Ureter (tissue), 1 donor: Measurements from ENCODE around the gene GPRIN1. TPM values are rescaled to one million over a fixed set of nuclear protein-coding genes. Genes with fewer than 3 reads are reported as not detected.

Experiments used
- DNase-seq: peaks from one replicate; pipeline ENCODE4 v3.0.0-alpha.2; 2020; ENCODE audit warnings: low spot score
- total RNA-seq: library from RNA; stranded (reverse); gene quantifications from one replicate; pipeline ENCODE4 v1.2.4, GENCODE V29; 2023
- donor health status: DM: yes; HTN: yes; CAD: no.

Gene GPRIN1
- total RNA-seq, 1 donor from 2014 or later: 0.13 TPM

GRCh38 chr5:176643491-176644219, 33.7 kb upstream of the GPRIN1 start:
- no peak for DNase-seq

DNA sequence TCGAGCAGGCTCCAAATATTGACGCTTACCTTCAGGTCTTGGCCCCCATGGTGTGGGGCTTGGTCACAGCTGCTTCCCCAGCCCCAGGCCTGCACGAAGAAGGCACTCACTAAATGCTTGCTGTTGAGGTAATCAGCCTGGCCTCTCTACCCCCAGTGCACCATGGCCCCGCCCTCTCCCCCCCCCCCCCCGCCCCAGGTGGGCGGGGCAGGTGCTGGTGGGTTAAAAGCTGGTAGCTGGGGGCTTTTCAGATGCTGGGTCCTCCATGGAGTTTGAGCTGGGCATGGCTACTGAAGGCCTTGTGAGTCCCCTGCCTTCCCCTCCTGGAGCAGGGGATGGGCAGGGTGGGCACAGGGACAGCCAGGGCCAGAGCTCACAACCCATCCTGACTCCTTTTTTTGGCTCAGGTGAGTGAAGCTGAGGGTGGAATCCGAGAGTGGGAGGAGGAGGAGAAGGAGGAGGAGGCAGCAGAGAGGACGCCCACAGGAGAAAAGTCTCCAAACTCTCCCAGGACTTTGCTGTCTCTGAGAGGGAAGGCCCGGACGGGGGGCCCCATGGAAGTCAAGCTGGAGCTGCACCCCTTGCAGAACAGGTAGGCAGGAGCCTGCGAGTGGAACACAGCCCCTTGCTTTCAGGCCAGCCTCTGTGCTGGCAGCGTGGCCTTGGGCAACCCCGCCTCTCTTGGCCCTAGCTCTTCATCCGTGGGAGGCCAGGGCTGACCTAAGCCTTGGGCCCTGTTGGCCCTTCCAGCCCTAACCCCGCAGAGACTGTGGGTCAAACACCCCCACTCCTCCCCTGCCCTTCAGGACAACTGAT, 32.9 kb upstream of the GPRIN1 start:
- DNase-seq: no peak

DNA sequence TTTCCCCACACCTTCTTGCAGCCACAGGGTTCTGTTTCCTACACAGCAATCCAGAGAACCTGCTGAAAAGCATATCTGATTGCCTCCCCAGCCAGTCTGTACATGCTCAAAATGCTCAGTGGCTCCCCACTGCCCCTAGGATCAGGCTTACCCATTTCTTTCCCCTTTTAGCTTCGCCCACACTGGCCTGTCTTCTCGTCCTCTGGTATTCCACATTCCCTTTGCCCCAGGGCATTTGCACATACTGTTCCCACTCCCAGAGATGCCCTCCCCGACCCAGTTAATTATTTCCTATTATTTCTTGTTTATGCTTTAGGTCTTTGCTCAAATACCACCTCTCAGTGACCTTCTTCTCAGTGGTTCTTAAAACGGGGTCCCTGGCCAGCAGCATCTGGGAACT, 30.7 kb upstream of the GPRIN1 start:
- DNase-seq: no peak

DNA sequence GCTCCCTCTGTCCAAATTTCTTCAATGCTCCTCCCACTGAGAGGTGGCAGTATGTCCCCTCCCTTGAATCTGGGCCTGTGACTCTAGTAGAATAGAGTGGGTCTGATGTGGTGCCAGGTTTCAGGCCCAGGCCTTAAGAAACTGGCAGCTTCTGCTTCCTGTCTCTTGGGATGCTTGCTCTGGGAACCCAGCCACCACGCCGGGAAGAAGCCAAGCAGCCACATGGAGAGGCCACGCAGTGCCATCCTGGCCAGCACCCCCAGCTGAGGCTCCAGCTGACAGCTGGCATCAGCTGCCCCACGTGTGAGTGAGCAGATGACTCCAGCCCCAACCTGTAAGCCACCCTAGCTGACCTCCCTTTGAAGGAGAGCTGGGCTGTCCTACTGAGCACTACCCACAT, 30.0 kb upstream of the GPRIN1 start:
- no peak for DNase-seq

DNA sequence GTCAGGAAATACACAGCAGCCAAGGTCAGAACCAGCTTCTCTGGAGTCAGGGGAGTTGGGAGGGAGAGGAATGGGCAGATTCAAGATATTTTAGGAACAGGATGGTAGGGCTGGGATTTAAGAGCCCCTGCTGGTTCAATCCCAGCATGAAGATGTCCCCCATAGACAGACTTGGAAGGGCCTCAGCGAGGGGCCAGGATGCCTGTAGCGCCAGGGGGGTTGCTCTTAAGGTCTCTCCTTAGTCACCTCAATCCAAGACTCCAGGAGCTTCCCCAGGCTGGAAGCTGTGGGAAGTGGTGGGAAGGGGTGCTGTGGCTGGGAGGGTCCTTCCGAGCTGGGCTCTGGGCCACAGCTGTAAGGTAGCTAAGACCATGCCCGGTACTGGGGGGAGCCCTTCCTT, 29.3 kb upstream of the GPRIN1 start:
- DNase-seq: no peak

DNA sequence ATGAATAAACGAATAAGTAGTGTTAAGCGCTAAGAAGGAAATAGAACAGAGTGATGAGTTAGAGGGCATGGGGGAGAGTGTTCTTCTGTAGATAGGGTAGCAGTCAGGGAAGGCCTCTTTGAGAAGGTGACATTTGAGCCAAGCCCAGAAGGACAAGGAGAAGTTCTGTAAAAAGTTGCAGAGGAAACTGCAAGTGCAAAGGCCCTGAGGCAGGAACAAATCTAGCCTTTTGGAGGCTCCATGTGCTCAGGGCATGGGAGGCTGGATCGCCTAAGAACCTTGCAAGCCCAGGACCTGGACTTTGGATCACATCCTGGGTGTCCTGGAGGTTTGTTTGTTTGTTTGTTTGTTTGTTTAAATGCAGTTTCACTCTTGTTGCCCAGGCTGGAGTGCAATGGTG, 28.5 kb upstream of the GPRIN1 start:
- no peak for DNase-seq

DNA sequence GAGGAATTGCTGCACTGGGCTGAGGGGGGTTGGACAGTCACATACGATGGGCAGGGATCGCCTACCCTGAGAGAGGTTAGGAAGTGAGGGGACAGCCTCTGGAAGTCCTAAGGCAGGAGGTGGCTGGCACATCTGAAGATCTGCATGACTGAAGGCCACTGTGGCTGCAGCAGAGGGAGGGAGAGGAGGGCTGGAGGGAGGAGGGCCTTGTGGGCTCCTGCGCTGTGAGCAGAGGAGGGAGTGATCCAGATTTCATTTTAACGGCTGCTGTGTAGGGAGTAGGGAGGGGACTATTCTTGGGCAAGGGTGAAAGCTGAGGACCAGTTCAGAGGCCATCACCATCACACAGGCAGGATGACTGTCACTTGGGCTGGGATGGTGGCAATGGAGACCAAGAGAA, 27.6 kb upstream of the GPRIN1 start:
- DNase-seq: no peak

- DNase-seq: no peak
These were observed 26.5 kb upstream of the GPRIN1 start for GRCh38 chr5:176636426-176636825.

DNA sequence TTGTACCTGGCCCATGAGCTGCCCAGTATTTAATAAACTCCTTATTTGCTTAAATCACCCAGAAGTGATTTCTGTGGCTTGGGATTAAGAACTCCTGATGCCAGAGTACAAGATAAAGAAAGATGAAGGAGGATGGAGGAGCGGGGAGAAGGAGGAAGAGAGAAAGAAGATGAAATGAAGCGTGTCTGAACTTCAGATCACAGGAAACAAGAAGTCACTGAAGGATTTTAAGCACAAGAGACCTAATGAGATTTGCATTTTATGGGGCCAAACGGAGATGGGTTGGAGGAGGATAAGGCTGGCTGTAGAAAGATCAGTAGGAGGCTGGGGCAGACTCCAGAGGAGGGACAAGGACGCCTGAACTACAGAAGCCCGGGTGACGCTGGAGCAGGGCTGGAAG, 23.6 kb upstream of the GPRIN1 start:
- no peak for DNase-seq

DNA sequence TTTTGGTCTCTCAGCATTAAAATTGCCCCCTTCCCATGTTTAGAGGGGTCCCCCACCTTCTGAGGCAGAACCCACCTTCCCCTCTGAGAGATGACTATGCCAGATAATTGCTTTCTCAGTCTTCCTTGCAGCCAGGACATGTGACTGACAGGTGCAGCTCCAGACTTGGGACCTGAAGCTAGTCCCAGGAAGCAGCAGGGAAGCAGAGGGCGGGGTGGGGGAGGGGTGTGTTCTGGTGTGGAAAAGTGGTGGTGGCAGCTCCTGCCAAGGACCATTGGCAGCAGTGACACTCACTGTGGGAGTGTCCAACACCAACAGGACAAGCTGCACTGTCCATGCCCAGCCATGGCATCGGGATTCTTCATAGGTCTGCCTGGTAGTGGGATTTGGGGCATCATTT, 22.8 kb upstream of the GPRIN1 start:
- no peak for DNase-seq

DNA sequence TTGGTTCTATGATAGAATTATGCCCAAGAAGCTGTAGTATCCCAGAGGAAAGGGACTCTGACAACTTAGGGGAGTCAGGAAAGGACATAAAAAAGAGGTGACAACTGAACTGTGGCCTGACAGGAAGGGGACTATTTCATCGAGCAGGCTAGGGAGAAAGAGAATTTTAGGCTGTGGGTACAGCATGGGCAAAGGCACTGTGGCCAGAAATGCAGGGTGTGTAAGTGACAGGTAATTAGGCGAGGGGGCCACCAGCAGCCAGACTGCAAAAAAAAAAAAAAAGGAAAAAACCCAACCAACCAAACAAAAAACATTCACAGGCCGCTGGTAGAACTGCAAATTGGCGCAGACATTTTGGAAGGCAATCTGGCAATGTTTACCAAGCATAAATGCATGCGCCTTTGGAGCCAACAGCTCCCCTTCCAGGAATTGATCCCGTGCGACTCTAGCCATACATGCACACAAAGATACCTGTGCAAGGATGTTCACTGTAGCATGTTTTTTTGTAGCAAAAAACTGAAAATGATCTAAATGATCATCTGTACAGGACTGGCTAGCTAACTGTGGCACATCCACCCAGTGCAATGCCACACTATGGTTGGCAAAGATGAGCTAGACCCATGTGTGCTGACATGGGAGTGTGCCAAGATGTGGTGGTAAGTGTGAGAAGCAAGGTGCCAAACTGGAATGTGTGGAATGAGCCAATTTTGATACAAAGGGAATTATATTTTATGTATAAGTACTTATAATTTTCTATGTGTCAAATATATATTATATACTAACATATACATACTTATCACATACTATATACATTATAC, 21.6 kb upstream of the GPRIN1 start:
- no peak for DNase-seq

DNA sequence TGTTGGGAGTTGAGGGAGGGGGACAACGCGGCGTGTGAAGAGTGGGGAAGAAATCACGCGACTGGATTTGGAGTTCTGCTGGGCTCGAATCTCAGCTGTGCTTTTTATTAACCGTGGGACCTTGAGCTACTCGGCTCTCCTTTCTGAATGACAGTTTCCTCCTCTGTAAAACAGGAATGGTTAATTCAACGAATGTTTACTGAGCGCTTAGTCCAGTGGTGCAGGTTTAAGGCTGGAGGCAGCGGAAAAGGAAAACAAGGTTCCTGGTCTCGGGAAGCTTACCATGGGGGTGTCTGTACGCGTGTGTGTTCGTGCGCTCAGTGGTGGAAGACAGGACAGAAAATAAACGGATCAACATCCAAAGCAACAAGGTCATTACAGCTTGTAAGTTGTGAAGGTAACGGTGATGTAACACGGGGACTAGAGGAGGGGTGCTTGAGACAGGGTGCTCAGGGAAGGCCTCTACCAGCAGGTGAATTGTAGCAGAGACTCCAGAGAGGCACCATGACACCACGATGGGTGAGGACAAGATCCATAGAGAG, 20.8 kb upstream of the GPRIN1 start:
- DNase-seq: no peak

- no peak for DNase-seq
These were observed 20.1 kb upstream of the GPRIN1 start, which contains the start of the genes EIF4E1B and SNCB for GRCh38 chr5:176629853-176630680. Gene EIF4E1B, plus strand, starts transcription at chr5:176630675. Its CDS starts 12,113 bp downstream, at chr5:176642788. Gene SNCB, minus strand, starts transcription at chr5:176630534. Its CDS starts 880 bp downstream, at chr5:176629654.

DNA sequence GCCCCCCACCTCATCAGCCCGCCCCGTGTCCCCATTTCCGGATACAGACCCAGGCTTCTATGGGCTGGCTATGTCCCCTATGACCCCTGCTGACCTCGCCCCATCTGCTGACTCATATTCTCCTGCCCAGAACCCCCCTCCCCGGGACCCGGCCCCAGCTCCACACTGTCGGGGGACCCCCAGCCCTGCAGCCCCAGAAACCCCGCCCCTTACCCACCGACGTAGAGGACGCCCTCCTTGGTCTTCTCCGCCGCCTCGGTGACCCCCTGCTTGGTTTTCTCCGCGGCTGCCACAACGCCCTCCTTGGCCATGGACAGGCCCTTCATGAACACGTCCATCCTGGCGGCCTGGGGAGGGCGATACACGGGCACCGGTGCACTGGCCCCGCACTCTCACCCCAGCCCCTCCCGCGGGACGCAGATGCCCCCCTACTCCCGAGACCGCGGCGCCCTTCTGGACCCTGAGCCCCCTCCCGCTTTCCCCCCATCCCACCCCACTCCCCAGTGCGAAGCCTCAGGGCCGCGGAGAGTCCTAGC, 19.4 kb upstream of the GPRIN1 start:
- no peak for DNase-seq

GRCh38 chr5:176628406-176629228, 18.7 kb upstream of the GPRIN1 start:
- DNase-seq: no peak

DNA sequence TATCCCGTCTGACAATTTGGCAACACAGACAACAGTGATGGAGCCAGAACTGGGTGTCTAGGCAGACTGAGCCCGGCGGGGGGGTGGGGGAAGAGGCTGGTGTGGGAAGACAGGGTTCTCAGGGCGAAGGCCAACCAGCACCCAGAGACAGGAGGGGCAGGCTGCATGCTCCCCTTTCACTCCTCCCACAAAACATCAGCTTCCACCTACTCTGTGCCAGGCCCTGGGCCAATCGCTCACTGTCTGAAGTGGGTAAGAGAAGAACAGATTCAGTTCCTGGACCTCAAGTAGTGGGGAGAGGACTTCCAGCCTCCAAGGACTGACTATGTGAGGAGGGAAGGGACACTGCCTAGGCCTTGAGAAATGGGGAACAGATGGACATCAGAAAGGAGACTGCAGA, 17.6 kb upstream of the GPRIN1 start:
- no peak for DNase-seq

- DNase-seq: no peak
These were observed 16.9 kb upstream of the GPRIN1 start for GRCh38 chr5:176626876-176627236.

GRCh38 chr5:176625966-176626875, 16.3 kb upstream of the GPRIN1 start:
- DNase-seq: no peak

GRCh38 chr5:176625512-176625911, 15.6 kb upstream of the GPRIN1 start:
- DNase-seq: no peak
